K562 (cell line): Measurements from ENCODE around the gene CPSF4. TPM values are rescaled to one million over a fixed set of nuclear protein-coding genes. Genes with fewer than 3 reads are reported as not detected.

Experiments used
- CHD1 ChIP-seq: fragments of 200-600 bp; sonication (generic); IDR thresholded peaks from one replicate; pipeline ENCODE4 v1.6.1; 2012; ENCODE audit warnings: mild to moderate bottlenecking, moderate library complexity, low read length, inconsistent platforms
- ELK3 ChIP-seq: fragments of 450-650 bp; formaldehyde crosslinking; IDR thresholded peaks from 2 replicates; pipeline ENCODE4 v1.4.0; 2020; ENCODE audit warnings: mild to moderate bottlenecking
- GMEB1 ChIP-seq: fragments of 250-450 bp; sonication (Bioruptor Pico); IDR thresholded peaks from 2 replicates; pipeline ENCODE4 v1.4.0; 2020; ENCODE audit warnings: mild to moderate bottlenecking
- HLTF ChIP-seq: fragments of 450-650 bp; IDR thresholded peaks from 2 replicates; pipeline ENCODE4 v1.6.1; 2016
- LCOR ChIP-seq: sonication (generic); formaldehyde crosslinking; IDR thresholded peaks from 2 replicates; pipeline ENCODE4 v1.8.0; 2022; ENCODE audit warnings: mild to moderate bottlenecking, missing genetic modification reagents
- MEF2A ChIP-seq: IDR thresholded peaks from 2 replicates; pipeline ENCODE4 v1.6.1; 2011; ENCODE audit warnings: low read depth, mild to moderate bottlenecking, low read length, moderate library complexity; ENCODE audit not compliant: control insufficient read depth
- MNT ChIP-seq, 2 experiments: fragments of 450-650 bp; conservative IDR thresholded peaks; 2 replicates each; pipeline ENCODE4 v1.6.1; 2017; ENCODE audit warnings: mild to moderate bottlenecking in 2 of 2, moderate library complexity in 2 of 2
- PHB ChIP-seq: fragments of 250-450 bp; sonication (Bioruptor Pico); IDR thresholded peaks from 2 replicates; pipeline ENCODE4 v1.5.0; 2021
- PHF8 ChIP-seq: fragments of 200-600 bp; sonication (generic); IDR thresholded peaks from 2 replicates; pipeline ENCODE4 v1.6.1; 2012; ENCODE audit warnings: mixed run types, mild to moderate bottlenecking, inconsistent platforms, low read length, moderate library complexity, borderline replicate concordance
- SAFB2 ChIP-seq: fragments of 200-400 bp; formaldehyde crosslinking; IDR thresholded peaks from 2 replicates; pipeline ENCODE4 v1.6.1; 2018; ENCODE audit warnings: borderline replicate concordance, low read length, low read depth, moderate library complexity; ENCODE audit not compliant: severe bottlenecking
- THAP12 ChIP-seq: fragments of 250-450 bp; sonication (Bioruptor Pico); IDR thresholded peaks from 2 replicates; pipeline ENCODE4 v1.9.0; 2021; ENCODE audit warnings: mild to moderate bottlenecking, inconsistent platforms
- ZC3H11A ChIP-seq: IDR thresholded peaks from 2 replicates; pipeline ENCODE4 v1.6.1; 2012; ENCODE audit warnings: low read depth, low read length, improper control_type of control experiment
- ZNF280A ChIP-seq: fragments of 450-650 bp; IDR thresholded peaks from 2 replicates; pipeline ENCODE4 v1.6.1; 2018; ENCODE audit warnings: mild to moderate bottlenecking, low read depth; ENCODE audit not compliant: partially characterized antibody
- ZNF324 ChIP-seq: fragments of 250-450 bp; sonication (Bioruptor Pico); IDR thresholded peaks from 2 replicates; pipeline ENCODE4 v1.4.0; 2020; ENCODE audit warnings: mild to moderate bottlenecking
- ZSCAN29 ChIP-seq: fragments of 450-650 bp; IDR thresholded peaks from 2 replicates; pipeline ENCODE4 v1.6.1; 2017
- polyA plus RNA-seq, 8 experiments: library from polyadenylated mRNA; depleted of rRNA in 4 of 8; stranded (reverse) in 5 of 8; unstranded in 3 of 8; fragments of >200 nt; fragmentation: Nextera tagmentation in 2 of 8; fragmentation: Illumina TruSeq in 1 of 8; extraction: Ambion mirVana in 2 of 8; extraction: Trizol in 1 of 8; gene quantifications; 2 replicates each; pipeline versions ENCODE4 v1.2.1 to v1.2.3, GENCODE V29; 2011 to 2014; ENCODE audit warnings: inconsistent platforms in 1 of 8, missing spikeins in 1 of 8
- total RNA-seq, 7 experiments: library from RNA; depleted of rRNA in 6 of 7; stranded (reverse); fragments of >200 nt in 6 of 7; fragmentation: Illumina TruSeq in 2 of 7; extraction: Trizol in 2 of 7; gene quantifications; 2 replicates each; pipeline versions ENCODE4 v1.2.1 to v1.2.3, GENCODE V29; 2011 to 2021; ENCODE audit warnings: low replicate concordance in 1 of 7
- TF ChIP-seq, protein P1 (sequence below): sonication (generic); formaldehyde crosslinking; IDR thresholded peaks from 2 replicates; pipeline ENCODE4 v1.8.1; 2023; ENCODE audit warnings: mild to moderate bottlenecking, missing genetic modification reagents

CPSF4 gene
- total and polyA plus RNA-seq, 9 of the 15 experiments (the other 6 are each of a cell fraction or from before 2014, with no cell fraction given): 16.9 to 118 (median 71.7) TPM

GRCh38 chr7:99438573-99439480, at the start of gene CPSF4, which contains the start of gene PTCD1 (continued):
- TF ChIP-seq GMEB1 (CRISPR knock-in tag): peak; percentile 94
- 0 out of 2 replicates have a peak, but pooled peaks have one; percentile 52 for TF ChIP-seq ZC3H11A
- peak; percentile 93 for TF ChIP-seq PHF8
- TF ChIP-seq MEF2A: 0 out of 2 replicates have a peak, but pooled peaks have one; percentile 20
- TF ChIP-seq CHD1: peak; percentile 91
- TF ChIP-seq SAFB2: no peak
- TF ChIP-seq ELK3 (CRISPR knock-in tag): 0 out of 2 replicates have a peak, but pooled peaks have one; percentile 63
- TF ChIP-seq PHB (CRISPR knock-in tag): no peak
- TF ChIP-seq ZSCAN29: 0 out of 2 replicates have a peak, but pooled peaks have one; percentile 14
- TF ChIP-seq THAP12 (CRISPR knock-in tag): no peak
- TF ChIP-seq, protein P1, sequence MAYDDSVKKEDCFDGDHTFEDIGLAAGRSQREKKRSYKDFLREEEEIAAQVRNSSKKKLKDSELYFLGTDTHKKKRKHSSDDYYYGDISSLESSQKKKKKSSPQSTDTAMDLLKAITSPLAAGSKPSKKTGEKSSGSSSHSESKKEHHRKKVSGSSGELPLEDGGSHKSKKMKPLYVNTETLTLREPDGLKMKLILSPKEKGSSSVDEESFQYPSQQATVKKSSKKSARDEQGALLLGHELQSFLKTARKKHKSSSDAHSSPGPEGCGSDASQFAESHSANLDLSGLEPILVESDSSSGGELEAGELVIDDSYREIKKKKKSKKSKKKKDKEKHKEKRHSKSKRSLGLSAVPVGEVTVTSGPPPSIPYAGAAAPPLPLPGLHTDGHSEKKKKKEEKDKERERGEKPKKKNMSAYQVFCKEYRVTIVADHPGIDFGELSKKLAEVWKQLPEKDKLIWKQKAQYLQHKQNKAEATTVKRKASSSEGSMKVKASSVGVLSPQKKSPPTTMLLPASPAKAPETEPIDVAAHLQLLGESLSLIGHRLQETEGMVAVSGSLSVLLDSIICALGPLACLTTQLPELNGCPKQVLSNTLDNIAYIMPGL (CRISPR knock-in tag): no peak; the same call in 1 of the 2 replicates
- TF ChIP-seq HLTF: no peak
- TF ChIP-seq LCOR (CRISPR knock-in tag): peak; percentile 27; the same call in 1 of the 2 replicates
- peak; percentile 54; the same call in 1 of the 2 replicates for TF ChIP-seq ZNF324 (CRISPR knock-in tag)
- no peak for TF ChIP-seq ZNF280A
- TF ChIP-seq MNT (conservative IDR thresholded peaks at IDR 0.05): peak; percentile 81 to 94; a peak in 3 of 4 replicates
